A549 (cell line): Measurements from ENCODE around the gene RRAS2.

Experiments used
- CBX8 ChIP-seq: fragments of 200-600 bp; sonication (generic); IDR thresholded peaks from 2 replicates; pipeline ENCODE4 v1.6.1; 2016
- CHD2 ChIP-seq: fragments of 150-350 bp; IDR thresholded peaks from 2 replicates; pipeline ENCODE4 v1.6.1; 2014; ENCODE audit warnings: low read length; ENCODE audit not compliant: partially characterized antibody
- CTCF ChIP-seq: fragments of >200 bp; sonication (Bioruptor Twin); formaldehyde crosslinking; IDR thresholded peaks from 3 replicates; pipeline ENCODE4 v1.5.1; 2016
- MYC ChIP-seq: IDR thresholded peaks from 2 replicates; pipeline ENCODE4 v1.6.1; 2012; ENCODE audit warnings: mild to moderate bottlenecking, inconsistent platforms, low read length, improper control_type of control experiment, borderline replicate concordance
- PBX3 ChIP-seq: IDR thresholded peaks from 2 replicates; pipeline ENCODE4 v1.6.1; 2012
- POLR2A ChIP-seq: IDR thresholded peaks from 2 replicates; pipeline ENCODE4 v1.6.1; 2012; ENCODE audit warnings: mild to moderate bottlenecking, low read length
- SMC3 ChIP-seq: fragments of >200 bp; sonication (Bioruptor Twin); formaldehyde crosslinking; IDR thresholded peaks from 3 replicates; pipeline ENCODE4 v1.6.1; 2018; ENCODE audit warnings: inconsistent platforms
- USF2 ChIP-seq: fragments of 450-650 bp; IDR thresholded peaks from 2 replicates; pipeline ENCODE4 v1.6.1; 2014; ENCODE audit warnings: antibody characterized with exemption
- TF ChIP-seq, protein P1 (sequence below): fragments of 250-450 bp; sonication (Bioruptor Pico); IDR thresholded peaks from 2 replicates; pipeline ENCODE4 v1.5.0; 2020; ENCODE audit warnings: low read depth, mild to moderate bottlenecking, moderate library complexity

GRCh38 chr11:14251754-14252153 lies 107.2 kb downstream of the RRAS2 start:
- TF ChIP-seq POLR2A (no peak), CHD2 (no peak), MYC (no peak), CTCF (no peak), PBX3 (no peak), SMC3 (no peak), CBX8 (no peak), USF2 (no peak)
- TF ChIP-seq, protein P1, sequence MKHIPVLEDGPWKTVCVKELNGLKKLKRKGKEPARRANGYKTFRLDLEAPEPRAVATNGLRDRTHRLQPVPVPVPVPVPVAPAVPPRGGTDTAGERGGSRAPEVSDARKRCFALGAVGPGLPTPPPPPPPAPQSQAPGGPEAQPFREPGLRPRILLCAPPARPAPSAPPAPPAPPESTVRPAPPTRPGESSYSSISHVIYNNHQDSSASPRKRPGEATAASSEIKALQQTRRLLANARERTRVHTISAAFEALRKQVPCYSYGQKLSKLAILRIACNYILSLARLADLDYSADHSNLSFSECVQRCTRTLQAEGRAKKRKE (CRISPR knock-in tag) = no peak
